ENCODE results near the gene LY6G6F. TPM values are rescaled to one million over a fixed set of nuclear protein-coding genes. Genes with fewer than 3 reads are reported as not detected.

Gene LY6G6F
- total RNA-seq, 1 experiment from 2014 or later, result not detected

Other genes with a start within 250 kb of the LY6G6F start
- 5.2 to 8.6 TPM (median 7.9 TPM) in 5 replicates for gene MICB, start 208.7 kb upstream of the LY6G6F start, total RNA-seq (2022; extraction: Qiagen RNA extraction; ENCODE audit: low read depth)
- not detected in 5 replicates for gene MCCD1, start 177.9 kb upstream of the LY6G6F start, total RNA-seq (2022; extraction: Qiagen RNA extraction; ENCODE audit: low read depth)
- 359 to 433 TPM (median 396 TPM) in 5 replicates for gene DDX39B, start 164.9 kb upstream of the LY6G6F start, total RNA-seq (2022; extraction: Qiagen RNA extraction; ENCODE audit: low read depth)
- 0.33 to 1.3 TPM (median 0.69 TPM) in 5 replicates for gene ATP6V1G2, start 160.3 kb upstream of the LY6G6F start, total RNA-seq (2022; extraction: Qiagen RNA extraction; ENCODE audit: low read depth)
- 5.9 to 13.0 TPM (median 12.5 TPM) in 5 replicates for gene NFKBIL1, start 159.3 kb upstream of the LY6G6F start, total RNA-seq (2022; extraction: Qiagen RNA extraction; ENCODE audit: low read depth)
- not detected in 5 replicates for gene LTA, start 134.6 kb upstream of the LY6G6F start, total RNA-seq (2022; extraction: Qiagen RNA extraction; ENCODE audit: low read depth)
- 0.08 TPM in 1 of 5 replicates, not detected in the others for gene TNF, start 131.3 kb upstream of the LY6G6F start, total RNA-seq (2022; extraction: Qiagen RNA extraction; ENCODE audit: low read depth)
- 0.21 to 0.76 TPM (median 0.45 TPM) in 4 of 5 replicates, not detected in the other for gene LTB, start 124.4 kb upstream of the LY6G6F start, total RNA-seq (2022; extraction: Qiagen RNA extraction; ENCODE audit: low read depth)
- not detected in 5 replicates for gene LST1, start 120.6 kb upstream of the LY6G6F start, total RNA-seq (2022; extraction: Qiagen RNA extraction; ENCODE audit: low read depth)
- not detected in 5 replicates for gene NCR3, start 113.9 kb upstream of the LY6G6F start, total RNA-seq (2022; extraction: Qiagen RNA extraction; ENCODE audit: low read depth)
- gene AIF1, start 91.6 kb upstream of the LY6G6F start, total RNA-seq (2022; extraction: Qiagen RNA extraction; ENCODE audit: low read depth), result not detected in 5 replicates
- gene PRRC2A, start 86.2 kb upstream of the LY6G6F start, total RNA-seq (2022; extraction: Qiagen RNA extraction; ENCODE audit: low read depth), result 59.3 to 94.8 TPM (median 86.5 TPM) in 5 replicates
- gene BAG6, start 54.2 kb upstream of the LY6G6F start, total RNA-seq (2022; extraction: Qiagen RNA extraction; ENCODE audit: low read depth), result 100 to 165 TPM (median 145 TPM) in 5 replicates
- gene APOM, start 51.0 kb upstream of the LY6G6F start, total RNA-seq (2022; extraction: Qiagen RNA extraction; ENCODE audit: low read depth), result 2.2 to 3.7 TPM (median 3.5 TPM) in 5 replicates
- gene C6orf47, start 46.1 kb upstream of the LY6G6F start, total RNA-seq (2022; extraction: Qiagen RNA extraction; ENCODE audit: low read depth), result 11.1 to 14.5 TPM (median 12.9 TPM) in 5 replicates
- 9.6 to 16.8 TPM (median 12.8 TPM) in 5 replicates for gene GPANK1, start 41.9 kb upstream of the LY6G6F start, total RNA-seq (2022; extraction: Qiagen RNA extraction; ENCODE audit: low read depth)
- 168 to 192 TPM (median 170 TPM) in 5 replicates for gene CSNK2B, start 40.8 kb upstream of the LY6G6F start, total RNA-seq (2022; extraction: Qiagen RNA extraction; ENCODE audit: low read depth)
- gene LY6G5B, start 36.9 kb upstream of the LY6G6F start, total RNA-seq (2022; extraction: Qiagen RNA extraction; ENCODE audit: low read depth), result 3.2 to 6.4 TPM (median 5.2 TPM) in 5 replicates
- gene LY6G5C, start 25.8 kb upstream of the LY6G6F start, total RNA-seq (2022; extraction: Qiagen RNA extraction; ENCODE audit: low read depth), result 1.1 to 1.6 TPM (median 1.5 TPM) in 5 replicates
- gene ABHD16A, start 3.5 kb upstream of the LY6G6F start, total RNA-seq (2022; extraction: Qiagen RNA extraction; ENCODE audit: low read depth), result 13.2 to 19.1 TPM (median 17.6 TPM) in 5 replicates
- not detected in 5 replicates for gene LY6G6D, start 8.5 kb downstream of the LY6G6F start, total RNA-seq (2022; extraction: Qiagen RNA extraction; ENCODE audit: low read depth)
- gene LY6G6C, start 14.9 kb downstream of the LY6G6F start, total RNA-seq (2022; extraction: Qiagen RNA extraction; ENCODE audit: low read depth), result 0.20 to 0.42 TPM (median 0.29 TPM) in 3 of 5 replicates, not detected in the others
- gene MPIG6B, start 16.5 kb downstream of the LY6G6F start, total RNA-seq (2022; extraction: Qiagen RNA extraction; ENCODE audit: low read depth), result not detected in 5 replicates
- gene DDAH2, start 22.4 kb downstream of the LY6G6F start, total RNA-seq (2022; extraction: Qiagen RNA extraction; ENCODE audit: low read depth), result 27.1 to 32.0 TPM (median 31.7 TPM) in 5 replicates
- gene CLIC1, start 29.7 kb downstream of the LY6G6F start, total RNA-seq (2022; extraction: Qiagen RNA extraction; ENCODE audit: low read depth), result 433 to 509 TPM (median 491 TPM) in 5 replicates
- 13.3 to 18.7 TPM (median 13.6 TPM) in 5 replicates for gene MSH5, start 33.1 kb downstream of the LY6G6F start, total RNA-seq (2022; extraction: Qiagen RNA extraction; ENCODE audit: low read depth)
- 3.7 to 5.9 TPM (median 4.9 TPM) in 5 replicates for gene SAPCD1, start 55.8 kb downstream of the LY6G6F start, total RNA-seq (2022; extraction: Qiagen RNA extraction; ENCODE audit: low read depth)
- gene VWA7, start 70.5 kb downstream of the LY6G6F start, total RNA-seq (2022; extraction: Qiagen RNA extraction; ENCODE audit: low read depth), result 0.53 to 2.7 TPM (median 1.1 TPM) in 5 replicates
- 43.4 to 61.7 TPM (median 60.4 TPM) in 5 replicates for gene VARS1, start 88.9 kb downstream of the LY6G6F start, total RNA-seq (2022; extraction: Qiagen RNA extraction; ENCODE audit: low read depth)
- gene LSM2, start 100.1 kb downstream of the LY6G6F start, total RNA-seq (2022; extraction: Qiagen RNA extraction; ENCODE audit: low read depth), result 52.1 to 67.9 TPM (median 59.7 TPM) in 5 replicates
- 1.4 to 2.2 TPM (median 1.9 TPM) in 5 replicates for gene HSPA1L, start 108.4 kb downstream of the LY6G6F start, total RNA-seq (2022; extraction: Qiagen RNA extraction; ENCODE audit: low read depth)
- gene HSPA1A, start 108.7 kb downstream of the LY6G6F start, total RNA-seq (2022; extraction: Qiagen RNA extraction; ENCODE audit: low read depth), result 129 to 401 TPM (median 295 TPM) in 5 replicates
- gene HSPA1B, start 120.9 kb downstream of the LY6G6F start, total RNA-seq (2022; extraction: Qiagen RNA extraction; ENCODE audit: low read depth), result 78.0 to 284 TPM (median 227 TPM) in 5 replicates
- gene NEU1, start 156.0 kb downstream of the LY6G6F start, total RNA-seq (2022; extraction: Qiagen RNA extraction; ENCODE audit: low read depth), result 20.9 to 35.3 TPM (median 29.4 TPM) in 5 replicates
- gene SLC44A4, start 172.1 kb downstream of the LY6G6F start, total RNA-seq (2022; extraction: Qiagen RNA extraction; ENCODE audit: low read depth), result 0.18 to 0.50 TPM (median 0.29 TPM) in 3 of 5 replicates, not detected in the others
- gene EHMT2, start 190.8 kb downstream of the LY6G6F start, total RNA-seq (2022; extraction: Qiagen RNA extraction; ENCODE audit: low read depth), result 17.2 to 32.6 TPM (median 30.9 TPM) in 5 replicates
- 2.0 to 5.0 TPM (median 4.5 TPM) in 5 replicates for gene ZBTB12, start 195.2 kb downstream of the LY6G6F start, total RNA-seq (2022; extraction: Qiagen RNA extraction; ENCODE audit: low read depth)
- gene C2, start 220.9 kb downstream of the LY6G6F start, total RNA-seq (2022; extraction: Qiagen RNA extraction; ENCODE audit: low read depth), result 0.33 to 0.47 TPM in 2 of 5 replicates, not detected in the others
- 1.6 to 3.2 TPM (median 2.0 TPM) in 5 replicates for gene CFB, start 239.2 kb downstream of the LY6G6F start, total RNA-seq (2022; extraction: Qiagen RNA extraction; ENCODE audit: low read depth)